Uterus (tissue), 2 donors: ENCODE data around the gene RIT2.

Source experiments
- CTCF ChIP-seq, 4 experiments: fragments of 200-600 bp in 2 of 4; fragments of 450-650 bp in 2 of 4; sonication (generic) in 2 of 4; IDR thresholded peaks; one replicate each; pipeline ENCODE4 v1.5.1; 2016 to 2019; ENCODE audit warnings: antibody characterized with exemption in 4 of 4, mild to moderate bottlenecking in 2 of 4, moderate library complexity in 1 of 4
- POLR2A ChIP-seq, 2 donors: fragments of 450-650 bp; IDR thresholded peaks; one replicate each; pipeline ENCODE4 v1.6.1; 2016; ENCODE audit warnings: antibody characterized with exemption in 2 of 2, mild to moderate bottlenecking in 1 of 2, moderate library complexity in 1 of 2

- TF ChIP-seq CTCF (IDR thresholded peaks at IDR 0.05) (no peak), POLR2A (IDR thresholded peaks at IDR 0.05) (no peak)
Measured at GRCh38 chr18:42980426-42980825, 135.1 kb downstream of the RIT2 start.
